Measurements from ENCODE around the gene SGCG.
"Not testable (repeated sequence)": the region's sequence is repeated elsewhere in the genome, so short reads cannot be mapped to it uniquely, and the experiment has no call there.

The SGCG gene

GRCh38 chr13:23180711-23181110, at the start of gene SGCG:
Gene SGCG, plus strand, starts transcription at chr13:23180979. Its CDS starts 22,716 bp downstream, at chr13:23203695.
- no peak for TF ChIP-seq CTCF (conservative IDR thresholded peaks at IDR 0.05)
- H3K27ac ChIP-seq = no peak within 1 kb of the TSS

- no peak overlapping the region for H3K27ac ChIP-seq
- TF ChIP-seq CTCF (conservative IDR thresholded peaks at IDR 0.05) = no peak
Measured at GRCh38 chr13:23134542-23134941, 46.2 kb upstream of the SGCG start.

- no peak for TF ChIP-seq CTCF (conservative IDR thresholded peaks at IDR 0.05)
- H3K27ac ChIP-seq = no peak overlapping the region
Measured at GRCh38 chr13:23140492-23140891, 40.3 kb upstream of the SGCG start.

- no peak overlapping the region for H3K27ac ChIP-seq
- no peak for TF ChIP-seq CTCF (conservative IDR thresholded peaks at IDR 0.05)
Measured at GRCh38 chr13:23141964-23142363, 38.8 kb upstream of the SGCG start.

GRCh38 chr13:23142607-23143006, 38.2 kb upstream of the SGCG start:
- not testable (repeated sequence) for H3K27ac ChIP-seq

GRCh38 chr13:23144431-23144830, 36.3 kb upstream of the SGCG start:
- H3K27ac ChIP-seq = no peak overlapping the region
- TF ChIP-seq CTCF (conservative IDR thresholded peaks at IDR 0.05) = no peak

GRCh38 chr13:23146006-23146405, 34.8 kb upstream of the SGCG start:
- TF ChIP-seq CTCF (conservative IDR thresholded peaks at IDR 0.05) = no peak
- H3K27ac ChIP-seq = no peak overlapping the region

GRCh38 chr13:23146811-23147625, 33.8 kb upstream of the SGCG start:
- TF ChIP-seq CTCF (conservative IDR thresholded peaks at IDR 0.05) = no peak
- no peak overlapping the region for H3K27ac ChIP-seq
